OCI-LY7 (cell line): ENCODE results near the gene EVC. TPM values are rescaled to one million over a fixed set of nuclear protein-coding genes. Genes with fewer than 3 reads are reported as not detected.

Experiments used
- BruUV-seq: library from RNA; stranded (reverse); fragments of 400-500 nt; replicated peaks from 2 replicates; lab custom pipeline; 2021; lab: Mats Ljungman, UMichigan
- CTCF ChIA-PET: fragments of 300-600 bp; sonication (Branson Sonifier 250); formaldehyde crosslinking; loops from one replicate; lab custom pipeline; 2022; ENCODE audit warnings: antibody characterized with exemption; ENCODE audit not compliant: unreplicated experiment; lab: Charles Lee
- POLR2A ChIA-PET: fragments of 300-600 bp; sonication (Branson Sonifier 250); formaldehyde crosslinking; loops from one replicate; lab custom pipeline; 2022; ENCODE audit warnings: antibody characterized with exemption; lab: Charles Lee
- DNase-seq: peaks from one replicate; pipeline ENCODE4 v3.0.0-alpha.2; 2015; ENCODE audit warnings: low spot score
- H2AFZ ChIP-seq: fragments of 200-600 bp; sonication (generic), shearing (Covaris generic); 2 replicates; pipeline ENCODE4 v1.6.1; 2014; ENCODE audit warnings: mild to moderate bottlenecking, antibody characterized with exemption, low read length, moderate library complexity
- H3K27ac ChIP-seq: fragments of 200-600 bp; sonication (generic); 2 replicates; pipeline ENCODE4 v1.5.1; 2014; ENCODE audit warnings: mixed run types, low read depth, mild to moderate bottlenecking, moderate library complexity, low read length, inconsistent platforms; ENCODE audit not compliant: poor library complexity, severe bottlenecking
- H3K36me3 ChIP-seq: fragments of 200-600 bp; sonication (generic); 2 replicates; pipeline ENCODE4 v1.6.1; 2014; ENCODE audit warnings: mild to moderate bottlenecking, antibody characterized with exemption, low read length, moderate library complexity, mixed read lengths; ENCODE audit not compliant: insufficient read depth
- H3K4me1 ChIP-seq: fragments of 200-600 bp; sonication (generic); 2 replicates; pipeline ENCODE4 v1.5.1; 2014; ENCODE audit warnings: mild to moderate bottlenecking, low read length; ENCODE audit not compliant: insufficient read depth, poor library complexity, severe bottlenecking
- H3K4me2 ChIP-seq: fragments of 200-600 bp; sonication (generic); 2 replicates; pipeline ENCODE4 v1.6.1; 2014; ENCODE audit warnings: mild to moderate bottlenecking, low read length
- H3K4me3 ChIP-seq: fragments of 200-600 bp; sonication (generic); 2 replicates; pipeline ENCODE4 v1.5.1; 2014; ENCODE audit warnings: mild to moderate bottlenecking, low read depth, low read length; ENCODE audit not compliant: poor library complexity, severe bottlenecking
- H3K79me2 ChIP-seq: fragments of 200-600 bp; sonication (generic); 2 replicates; pipeline ENCODE4 v1.6.1; 2016; ENCODE audit warnings: low read depth, mild to moderate bottlenecking, low read length, moderate library complexity, mixed read lengths; ENCODE audit not compliant: insufficient read depth
- H3K9me2 ChIP-seq: fragments of 200-600 bp; sonication (generic); 2 replicates; pipeline ENCODE4 v1.6.1; 2016; ENCODE audit warnings: mild to moderate bottlenecking, low read length, mixed read lengths; ENCODE audit not compliant: insufficient read depth
- H3K9me3 ChIP-seq: fragments of 200-600 bp; sonication (generic); 2 replicates; pipeline ENCODE4 v1.6.1; 2014; ENCODE audit warnings: mild to moderate bottlenecking, mixed run types, low read length, mixed read lengths
- H4K20me1 ChIP-seq: fragments of 200-600 bp; sonication (generic); 2 replicates; pipeline ENCODE4 v1.6.1; 2014; ENCODE audit warnings: mild to moderate bottlenecking, antibody characterized with exemption, low read length, moderate library complexity, mixed read lengths; ENCODE audit not compliant: insufficient read depth
- EZH2phosphoT487 ChIP-seq: fragments of 200-600 bp; sonication (generic); IDR thresholded peaks from 2 replicates; pipeline ENCODE4 v1.6.1; 2018; ENCODE audit warnings: low read depth, borderline replicate concordance, mild to moderate bottlenecking, mixed run types, antibody characterized with exemption, low read length, moderate library complexity, mixed read lengths
- intact Hi-C: fragments of 100-400 bp; cut with micrococcal nuclease; formaldehyde crosslinking; loops from one replicate; pipeline ENCODE4 v1.10.0; 2022; ENCODE audit not compliant: unreplicated experiment
- total RNA-seq, 2 experiments: library from RNA; depleted of rRNA in 1 of 2; stranded (reverse); fragments of >200 nt in 1 of 2; shearing (Covaris generic) in 1 of 2; gene quantifications; 2 replicates each; pipeline ENCODE4 v1.2.3, GENCODE V29; 2014 to 2022
- TF ChIP-seq, protein P1 (sequence below): fragments of 200-600 bp; sonication (generic); conservative IDR thresholded peaks from 2 replicates; pipeline ENCODE4 v1.5.1; 2014; ENCODE audit warnings: mild to moderate bottlenecking, antibody characterized with exemption, low read length, moderate library complexity, mixed read lengths

EVC gene
- total RNA-seq, 2 experiments from 2014 or later = not detected

DNA sequence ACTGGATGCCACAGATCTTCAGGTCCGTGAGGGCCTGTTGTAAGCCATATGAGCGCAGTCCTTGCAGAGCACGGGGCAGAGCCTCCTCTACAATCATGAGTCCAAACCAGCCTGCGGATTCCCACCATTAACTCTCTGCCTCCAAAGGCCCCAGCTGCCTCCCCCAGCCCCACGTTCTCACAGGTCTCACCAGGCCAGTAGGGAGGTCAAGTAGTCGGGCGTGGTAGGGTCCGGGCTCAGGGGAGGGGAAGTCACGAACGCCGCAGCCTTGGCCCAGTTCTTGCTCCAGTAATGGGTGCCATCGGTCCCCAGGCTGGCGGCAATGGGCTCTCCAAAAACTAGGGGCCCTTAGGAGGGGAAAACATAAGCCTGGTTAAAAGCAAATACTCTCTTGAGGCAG is 128.3 kb downstream of the EVC start:
- Histone ChIP-seq H3K27ac (no peak overlapping the region), H3K4me1 (no peaks in the 10 kb centered on the region), H3K36me3 (no peaks in the 10 kb centered on the region), H3K4me3 (no peak overlapping the region), H3K79me2 (no peaks in the 10 kb centered on the region), H3K4me2 (no peak overlapping the region), H3K9me2 (no peaks in the 10 kb centered on the region), H2AFZ (no peak overlapping the region), H4K20me1 (no peaks in the 10 kb centered on the region), H3K9me3 (no peaks in the 10 kb centered on the region)
- intact Hi-C loops = no loop called here
- ChIA-PET CTCF (no interaction called here), POLR2A (no interaction called here)
- TF ChIP-seq, protein P1, sequence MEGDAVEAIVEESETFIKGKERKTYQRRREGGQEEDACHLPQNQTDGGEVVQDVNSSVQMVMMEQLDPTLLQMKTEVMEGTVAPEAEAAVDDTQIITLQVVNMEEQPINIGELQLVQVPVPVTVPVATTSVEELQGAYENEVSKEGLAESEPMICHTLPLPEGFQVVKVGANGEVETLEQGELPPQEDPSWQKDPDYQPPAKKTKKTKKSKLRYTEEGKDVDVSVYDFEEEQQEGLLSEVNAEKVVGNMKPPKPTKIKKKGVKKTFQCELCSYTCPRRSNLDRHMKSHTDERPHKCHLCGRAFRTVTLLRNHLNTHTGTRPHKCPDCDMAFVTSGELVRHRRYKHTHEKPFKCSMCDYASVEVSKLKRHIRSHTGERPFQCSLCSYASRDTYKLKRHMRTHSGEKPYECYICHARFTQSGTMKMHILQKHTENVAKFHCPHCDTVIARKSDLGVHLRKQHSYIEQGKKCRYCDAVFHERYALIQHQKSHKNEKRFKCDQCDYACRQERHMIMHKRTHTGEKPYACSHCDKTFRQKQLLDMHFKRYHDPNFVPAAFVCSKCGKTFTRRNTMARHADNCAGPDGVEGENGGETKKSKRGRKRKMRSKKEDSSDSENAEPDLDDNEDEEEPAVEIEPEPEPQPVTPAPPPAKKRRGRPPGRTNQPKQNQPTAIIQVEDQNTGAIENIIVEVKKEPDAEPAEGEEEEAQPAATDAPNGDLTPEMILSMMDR = no peak
- no peak for TF ChIP-seq EZH2phosphoT487
- no peak for DNase-seq
- no TSS peak for BruUV-seq

DNA sequence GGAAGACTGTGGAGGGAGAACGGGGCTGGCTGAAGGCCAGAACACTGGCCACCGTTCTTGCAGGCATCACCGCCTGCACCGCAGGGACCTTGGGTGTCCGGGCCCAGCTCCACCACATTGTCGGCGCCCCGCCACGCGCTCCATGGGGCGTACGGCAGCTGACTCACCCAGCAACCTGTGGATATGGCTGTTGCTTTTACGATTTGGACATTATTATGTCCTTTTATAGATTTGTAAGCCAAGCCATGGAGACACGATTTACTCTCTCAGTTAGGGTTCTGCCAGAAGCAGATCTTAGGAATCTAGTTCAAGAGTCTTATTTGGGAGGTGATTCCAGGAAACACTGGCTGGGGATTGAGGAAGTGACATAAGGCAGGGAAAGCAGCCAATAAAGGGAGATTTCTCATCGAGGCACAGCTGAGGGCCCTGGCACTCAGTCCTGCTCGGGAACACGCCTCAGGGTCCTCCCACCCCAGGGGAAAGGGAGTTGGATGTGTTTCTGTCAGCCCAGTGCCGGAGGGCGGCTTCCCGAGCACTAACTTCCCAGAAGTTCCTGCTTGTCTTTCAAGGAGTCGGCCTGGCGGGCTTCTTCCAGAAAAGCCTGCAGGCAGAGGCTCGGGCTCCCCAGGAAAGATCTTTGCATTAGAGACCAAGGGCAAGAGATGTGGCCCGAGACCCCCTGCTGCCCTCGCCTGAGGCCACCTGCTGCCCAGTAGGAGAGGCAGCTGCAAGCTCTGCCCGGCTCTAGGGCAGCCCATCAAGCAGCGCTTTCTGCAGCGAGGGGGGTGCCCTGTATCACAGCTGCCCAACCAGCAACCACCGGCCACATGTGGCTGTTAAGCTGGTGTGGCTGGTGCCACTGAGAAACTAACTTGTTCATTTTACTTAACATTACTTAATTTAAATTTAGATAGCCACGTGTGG is 129.0 kb downstream of the EVC start:
- no peak overlapping the region for H3K4me3 ChIP-seq
- H3K4me1 ChIP-seq = no peaks in the 10 kb centered on the region
- H3K36me3 ChIP-seq = no peaks in the 10 kb centered on the region
- ChIA-PET CTCF (no interaction called here), POLR2A (interaction anchor here (0.7 kb wide), 1 partner anchor 11 kb away, joined by 4 read pairs; no protein-coding TSS in a partner anchor)
- no peaks in the 10 kb centered on the region for H3K79me2 ChIP-seq
- no peak overlapping the region for H2AFZ ChIP-seq
- no peaks in the 10 kb centered on the region for H3K9me3 ChIP-seq
- intact Hi-C loops = no loop called here
- no peak overlapping the region for H3K4me2 ChIP-seq
- BruUV-seq = no TSS peak
- no peaks in the 10 kb centered on the region for H3K9me2 ChIP-seq
- TF ChIP-seq, protein P1 = no peak
- TF ChIP-seq EZH2phosphoT487 = no peak
- H3K27ac ChIP-seq = no peak overlapping the region
- H4K20me1 ChIP-seq = no peaks in the 10 kb centered on the region
- no peak for DNase-seq

DNA sequence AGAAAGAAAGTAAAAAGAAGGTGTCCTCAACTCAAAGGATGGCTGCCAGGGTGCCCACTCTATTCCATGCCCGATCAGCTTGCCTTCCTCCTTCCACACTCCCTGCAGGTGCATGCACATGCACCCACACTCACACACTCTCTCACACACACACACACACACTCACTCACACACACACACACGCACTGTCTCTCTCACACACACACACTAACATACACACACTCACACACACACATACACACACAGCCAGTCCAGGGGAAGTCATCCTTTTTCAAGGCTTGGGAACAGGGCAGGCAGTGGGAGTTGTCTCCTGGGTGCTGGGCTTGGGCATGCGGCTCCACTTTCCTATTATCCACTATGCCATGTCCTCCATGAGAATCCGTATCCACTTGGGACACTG is 131.5 kb downstream of the EVC start:
- TF ChIP-seq, protein P1 = no peak
- no peak for TF ChIP-seq EZH2phosphoT487
- H4K20me1 ChIP-seq = no peaks in the 10 kb centered on the region
- BruUV-seq = no TSS peak
- no peak overlapping the region for H2AFZ ChIP-seq
- H3K9me2 ChIP-seq = no peaks in the 10 kb centered on the region
- CTCF ChIA-PET = no interaction called here
- no peaks in the 10 kb centered on the region for H3K79me2 ChIP-seq
- H3K4me3 ChIP-seq = no peak overlapping the region
- intact Hi-C loops = no loop called here
- POLR2A ChIA-PET = no interaction called here
- H3K27ac ChIP-seq = no peak overlapping the region
- H3K36me3 ChIP-seq = no peaks in the 10 kb centered on the region
- H3K4me1 ChIP-seq = no peaks in the 10 kb centered on the region
- H3K4me2 ChIP-seq = no peak overlapping the region
- H3K9me3 ChIP-seq = no peaks in the 10 kb centered on the region
- no peak for DNase-seq
